Keratinocyte (primary cell): ENCODE data around the gene MNDA. TPM values are rescaled to one million over a fixed set of nuclear protein-coding genes. Genes with fewer than 3 reads are reported as not detected.

Experiments used
- DNase-seq: peaks from one replicate; pipeline ENCODE4 v3.0.0-alpha.2; 2011; ENCODE audit warnings: low read depth, missing footprints, low spot score
- FAIRE-seq: peaks from 2 replicates; lab custom pipeline; 2011; peaks lifted over from hg19 to GRCh38; lab: Jason Lieb, UNC
- H2AFZ ChIP-seq: 2 replicates; pipeline ENCODE4 v1.6.0; 2012; ENCODE audit warnings: low read length, control low read depth, inconsistent platforms; ENCODE audit not compliant: control insufficient read depth
- H3K27ac ChIP-seq: 2 replicates; pipeline ENCODE4 v1.5.1; 2011; ENCODE audit warnings: low read length; ENCODE audit not compliant: control insufficient read depth, insufficient read depth
- H3K27me3 ChIP-seq: 3 replicates; pipeline ENCODE4 v1.6.0; 2011; ENCODE audit warnings: low read length; ENCODE audit not compliant: control insufficient read depth, insufficient read depth; ENCODE audit errors: extremely low read depth
- H3K36me3 ChIP-seq, 2 experiments: 2 replicates in 1 of 2; 3 replicates in 1 of 2; pipeline ENCODE4 v1.5.1; 2011; ENCODE audit warnings: low read length in 2 of 2, mild to moderate bottlenecking in 1 of 2; ENCODE audit not compliant: control insufficient read depth in 2 of 2, insufficient read depth in 2 of 2; ENCODE audit errors: extremely low read depth in 1 of 2
- H3K4me1 ChIP-seq: 3 replicates; pipeline ENCODE4 v1.5.1; 2011; ENCODE audit warnings: low read length; ENCODE audit not compliant: control insufficient read depth, insufficient read depth; ENCODE audit errors: extremely low read depth
- H3K4me2 ChIP-seq: 3 replicates; pipeline ENCODE4 v1.6.0; 2011; ENCODE audit warnings: low read depth, low read length; ENCODE audit not compliant: control insufficient read depth, insufficient read depth; ENCODE audit errors: extremely low read depth
- H3K4me3 ChIP-seq, 3 experiments: fragments of 200-600 bp in 1 of 3; sonication (generic) in 1 of 3; 2 replicates in 2 of 3; 3 replicates in 1 of 3; pipeline ENCODE4 v1.5.1; 2011 to 2016; ENCODE audit warnings: low read length in 3 of 3, mild to moderate bottlenecking in 3 of 3, control low read depth in 2 of 3, inconsistent platforms in 1 of 3, low read depth in 1 of 3, mixed read lengths in 1 of 3, mixed run types in 1 of 3, moderate library complexity in 1 of 3; ENCODE audit not compliant: control insufficient read depth in 2 of 3, insufficient read depth in 2 of 3; ENCODE audit errors: extremely low read depth in 1 of 3
- H3K79me2 ChIP-seq: 2 replicates; pipeline ENCODE4 v1.6.0; 2012; ENCODE audit warnings: low read length; ENCODE audit not compliant: control insufficient read depth, insufficient read depth
- H3K9ac ChIP-seq: 3 replicates; pipeline ENCODE4 v1.6.0; 2011; ENCODE audit warnings: low read length; ENCODE audit not compliant: control insufficient read depth, insufficient read depth; ENCODE audit errors: extremely low read depth
- H3K9me1 ChIP-seq: 3 replicates; pipeline ENCODE4 v1.6.0; 2011; ENCODE audit warnings: low read length; ENCODE audit not compliant: control insufficient read depth, insufficient read depth; ENCODE audit errors: extremely low read depth
- H3K9me3 ChIP-seq: 2 replicates; pipeline ENCODE4 v1.5.1; 2012; ENCODE audit warnings: low read depth, low read length; ENCODE audit not compliant: control insufficient read depth
- H4K20me1 ChIP-seq: 3 replicates; pipeline ENCODE4 v1.6.0; 2011; ENCODE audit warnings: low read length; ENCODE audit not compliant: control insufficient read depth, insufficient read depth; ENCODE audit errors: extremely low read depth
- EZH2 ChIP-seq: IDR thresholded peaks from one replicate; pipeline ENCODE4 v1.6.1; 2012; ENCODE audit warnings: inconsistent platforms, mild to moderate bottlenecking, low read length, moderate library complexity
- dilution Hi-C: fragments of 300-500 bp; cut with MboI; formaldehyde crosslinking; loops from one replicate; pipeline ENCODE4 v1.7.0; 2020; ENCODE audit warnings: low sequenced_read_pairs; ENCODE audit not compliant: extremely low pct_ligation_motif_present
- polyA plus RNA-seq, 5 experiments: library from polyadenylated mRNA; depleted of rRNA in 3 of 5; stranded (reverse) in 3 of 5; stranded (forward) in 1 of 5; unstranded in 1 of 5; fragments of >200 nt; gene quantifications; 1 replicate in 1 of 5; 2 replicates in 3 of 5; 3 replicates in 1 of 5; pipeline versions ENCODE4 v1.2.1 to v1.2.3, GENCODE V29; 2011 to 2012; ENCODE audit warnings: missing spikeins in 2 of 5, low read depth in 1 of 5, low replicate concordance in 1 of 5
- TF ChIP-seq, protein P1 (sequence below), 3 experiments: IDR thresholded peaks in 1 of 3; conservative IDR thresholded peaks in 1 of 3; optimal IDR thresholded peaks in 1 of 3; 2 replicates in 2 of 3; 3 replicates in 1 of 3; pipeline versions ENCODE3 to v1.5.1; 2011; ENCODE audit warnings: low read length in 3 of 3, mild to moderate bottlenecking in 3 of 3, moderate library complexity in 2 of 3, control low read depth in 1 of 3, inconsistent platforms in 1 of 3; ENCODE audit not compliant: insufficient read depth in 2 of 3; ENCODE audit errors: extremely low read depth in 1 of 3

The MNDA gene
- polyA plus RNA-seq, 1 donor (not counting 4 experiments of a cell fraction or from before 2014, with no cell fraction given) = not detected

GRCh38 chr1:158819461-158820443, 11.4 kb upstream of the MNDA start:
- Histone ChIP-seq H3K9me1 (no peaks in the 10 kb centered on the region), H3K4me1 (no peaks in the 10 kb centered on the region), H3K27me3 (no peaks in the 10 kb centered on the region), H3K79me2 (no peaks in the 10 kb centered on the region), H3K4me3 (no peak overlapping the region), H4K20me1 (no peaks in the 10 kb centered on the region), H3K36me3 (no peaks in the 10 kb centered on the region), H3K4me2 (no peak overlapping the region), H2AFZ (no peak overlapping the region), H3K9ac (no peak overlapping the region), H3K27ac (no peak overlapping the region), H3K9me3 (no peaks in the 10 kb centered on the region)
- TF ChIP-seq, protein P1, sequence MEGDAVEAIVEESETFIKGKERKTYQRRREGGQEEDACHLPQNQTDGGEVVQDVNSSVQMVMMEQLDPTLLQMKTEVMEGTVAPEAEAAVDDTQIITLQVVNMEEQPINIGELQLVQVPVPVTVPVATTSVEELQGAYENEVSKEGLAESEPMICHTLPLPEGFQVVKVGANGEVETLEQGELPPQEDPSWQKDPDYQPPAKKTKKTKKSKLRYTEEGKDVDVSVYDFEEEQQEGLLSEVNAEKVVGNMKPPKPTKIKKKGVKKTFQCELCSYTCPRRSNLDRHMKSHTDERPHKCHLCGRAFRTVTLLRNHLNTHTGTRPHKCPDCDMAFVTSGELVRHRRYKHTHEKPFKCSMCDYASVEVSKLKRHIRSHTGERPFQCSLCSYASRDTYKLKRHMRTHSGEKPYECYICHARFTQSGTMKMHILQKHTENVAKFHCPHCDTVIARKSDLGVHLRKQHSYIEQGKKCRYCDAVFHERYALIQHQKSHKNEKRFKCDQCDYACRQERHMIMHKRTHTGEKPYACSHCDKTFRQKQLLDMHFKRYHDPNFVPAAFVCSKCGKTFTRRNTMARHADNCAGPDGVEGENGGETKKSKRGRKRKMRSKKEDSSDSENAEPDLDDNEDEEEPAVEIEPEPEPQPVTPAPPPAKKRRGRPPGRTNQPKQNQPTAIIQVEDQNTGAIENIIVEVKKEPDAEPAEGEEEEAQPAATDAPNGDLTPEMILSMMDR (optimal IDR thresholded peaks at IDR 0.05 in 1 of 3, IDR thresholded peaks at IDR 0.05 in 1 of 3, conservative IDR thresholded peaks at IDR 0.05 in 1 of 3; ENCODE audit: extremely low read depth in 1 of 3, insufficient read depth in 2 of 3, low read length in 3 of 3) = no peak
- TF ChIP-seq EZH2 = no peak
- FAIRE-seq = no peak
- dilution Hi-C loops = no loop called here
- no peak for DNase-seq

DNA sequence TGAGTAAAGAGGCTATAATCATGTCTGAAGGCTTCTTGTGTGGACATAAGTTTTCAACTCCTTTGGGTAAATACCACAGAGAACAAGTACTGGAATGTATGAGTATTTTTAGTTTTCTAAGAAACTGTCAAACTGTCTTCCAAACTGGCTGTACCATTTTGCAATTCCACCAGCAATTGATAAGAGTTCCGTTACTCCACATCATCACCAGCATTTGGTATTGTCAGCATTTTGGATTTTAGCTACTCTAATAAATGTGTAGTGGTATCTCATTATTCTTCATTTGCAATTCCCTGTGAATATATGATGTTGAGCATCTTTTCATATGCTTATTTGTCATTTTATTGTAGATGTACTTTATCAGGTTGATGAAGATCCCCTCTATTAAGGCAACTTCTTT, 9.4 kb upstream of the MNDA start:
- H2AFZ ChIP-seq = no peak overlapping the region
- no peaks in the 10 kb centered on the region for H3K4me1 ChIP-seq
- H3K4me2 ChIP-seq = no peak overlapping the region
- no peaks in the 10 kb centered on the region for H3K79me2 ChIP-seq
- dilution Hi-C loops = no loop called here
- H3K4me3 ChIP-seq = no peak overlapping the region
- no peak overlapping the region for H3K27ac ChIP-seq
- no peak for TF ChIP-seq EZH2
- TF ChIP-seq, protein P1 (optimal IDR thresholded peaks at IDR 0.05 in 1 of 3, IDR thresholded peaks at IDR 0.05 in 1 of 3, conservative IDR thresholded peaks at IDR 0.05 in 1 of 3; ENCODE audit: extremely low read depth in 1 of 3, insufficient read depth in 2 of 3, low read length in 3 of 3) = no peak
- no peaks in the 10 kb centered on the region for H3K36me3 ChIP-seq
- no peak overlapping the region for H3K9ac ChIP-seq
- no peaks in the 10 kb centered on the region for H4K20me1 ChIP-seq
- H3K9me3 ChIP-seq = no peaks in the 10 kb centered on the region
- no peak for FAIRE-seq
- no peaks in the 10 kb centered on the region for H3K9me1 ChIP-seq
- no peaks in the 10 kb centered on the region for H3K27me3 ChIP-seq
- DNase-seq = no peak
